A673 (cell line): ENCODE data around the gene HIBADH.

ENCODE experiments used
- EZH2 ChIP-seq: fragments of 200-600 bp; sonication (generic); IDR thresholded peaks from 2 replicates; pipeline ENCODE4 v1.6.1; 2017; ENCODE audit warnings: borderline replicate concordance, low read depth, mild to moderate bottlenecking, mixed read lengths, antibody characterized with exemption, low read length; ENCODE audit not compliant: poor library complexity, severe bottlenecking
- TF ChIP-seq, protein P1 (sequence below): fragments of 300-800, 200-600 bp; sonication (generic); conservative IDR thresholded peaks from 2 replicates; pipeline ENCODE4 v1.5.1; 2017; ENCODE audit warnings: low read depth, mild to moderate bottlenecking, antibody characterized with exemption, low read length, moderate library complexity, mixed read lengths

DNA sequence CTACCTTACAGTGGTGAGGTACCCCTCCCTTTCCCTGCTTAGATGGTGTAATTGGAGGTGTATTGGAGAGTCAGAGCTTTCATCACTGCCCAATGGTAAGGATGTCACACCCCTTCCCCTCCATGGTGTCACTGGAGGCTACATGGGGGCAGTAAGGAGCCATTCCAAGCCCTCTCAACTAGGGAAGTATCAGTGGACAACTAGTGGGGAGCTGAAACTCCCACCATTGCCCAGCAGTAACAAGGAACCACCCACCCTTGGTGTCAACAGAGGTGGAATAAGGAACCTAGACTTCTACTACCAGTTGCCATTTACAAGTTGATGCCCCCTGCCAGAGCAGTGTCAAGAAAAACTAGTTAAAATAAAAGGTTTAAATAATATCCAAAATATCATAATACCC, 2.8 kb upstream of the HIBADH start:
- TF ChIP-seq, protein P1, sequence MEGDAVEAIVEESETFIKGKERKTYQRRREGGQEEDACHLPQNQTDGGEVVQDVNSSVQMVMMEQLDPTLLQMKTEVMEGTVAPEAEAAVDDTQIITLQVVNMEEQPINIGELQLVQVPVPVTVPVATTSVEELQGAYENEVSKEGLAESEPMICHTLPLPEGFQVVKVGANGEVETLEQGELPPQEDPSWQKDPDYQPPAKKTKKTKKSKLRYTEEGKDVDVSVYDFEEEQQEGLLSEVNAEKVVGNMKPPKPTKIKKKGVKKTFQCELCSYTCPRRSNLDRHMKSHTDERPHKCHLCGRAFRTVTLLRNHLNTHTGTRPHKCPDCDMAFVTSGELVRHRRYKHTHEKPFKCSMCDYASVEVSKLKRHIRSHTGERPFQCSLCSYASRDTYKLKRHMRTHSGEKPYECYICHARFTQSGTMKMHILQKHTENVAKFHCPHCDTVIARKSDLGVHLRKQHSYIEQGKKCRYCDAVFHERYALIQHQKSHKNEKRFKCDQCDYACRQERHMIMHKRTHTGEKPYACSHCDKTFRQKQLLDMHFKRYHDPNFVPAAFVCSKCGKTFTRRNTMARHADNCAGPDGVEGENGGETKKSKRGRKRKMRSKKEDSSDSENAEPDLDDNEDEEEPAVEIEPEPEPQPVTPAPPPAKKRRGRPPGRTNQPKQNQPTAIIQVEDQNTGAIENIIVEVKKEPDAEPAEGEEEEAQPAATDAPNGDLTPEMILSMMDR, result no peak
- TF ChIP-seq EZH2, result no peak
